HEK293T (cell line): ENCODE data around the gene HS3ST6.

Source experiments
- BHLHE40 ChIP-seq: fragments of 450-650 bp; IDR thresholded peaks from 2 replicates; pipeline ENCODE4 v1.6.1; 2016; ENCODE audit warnings: mild to moderate bottlenecking, moderate library complexity, borderline replicate concordance
- FOXK2 ChIP-seq: fragments of 450-650 bp; IDR thresholded peaks from 2 replicates; pipeline ENCODE4 v1.6.1; 2016; ENCODE audit warnings: mild to moderate bottlenecking
- HDGF ChIP-seq: fragments of 450-650 bp; IDR thresholded peaks from 2 replicates; pipeline ENCODE4 v1.6.1; 2017; ENCODE audit warnings: antibody characterized with exemption, borderline replicate concordance
- L3MBTL2 ChIP-seq: fragments of 450-650 bp; conservative IDR thresholded peaks from 2 replicates; pipeline ENCODE4 v1.6.1; 2016; ENCODE audit warnings: mild to moderate bottlenecking
- LEF1 ChIP-seq: fragments of 450-650 bp; IDR thresholded peaks from 2 replicates; pipeline ENCODE4 v1.6.1; 2017; ENCODE audit warnings: mild to moderate bottlenecking, borderline replicate concordance
- SP1 ChIP-seq: fragments of 450-650 bp; IDR thresholded peaks from 2 replicates; pipeline ENCODE4 v1.6.1; 2017
- SUZ12 ChIP-seq: fragments of 450-650 bp; IDR thresholded peaks from 2 replicates; pipeline ENCODE4 v1.6.1; 2016; ENCODE audit warnings: mild to moderate bottlenecking
- TARDBP ChIP-seq: fragments of 450-650 bp; IDR thresholded peaks from 2 replicates; pipeline ENCODE4 v1.6.1; 2016
- ZNF384 ChIP-seq: fragments of 450-650 bp; IDR thresholded peaks from 2 replicates; pipeline ENCODE4 v1.6.1; 2016
- TF ChIP-seq, protein P1 (sequence below): fragments of 450-650 bp; IDR thresholded peaks from 2 replicates; pipeline ENCODE4 v1.6.1; 2016

DNA sequence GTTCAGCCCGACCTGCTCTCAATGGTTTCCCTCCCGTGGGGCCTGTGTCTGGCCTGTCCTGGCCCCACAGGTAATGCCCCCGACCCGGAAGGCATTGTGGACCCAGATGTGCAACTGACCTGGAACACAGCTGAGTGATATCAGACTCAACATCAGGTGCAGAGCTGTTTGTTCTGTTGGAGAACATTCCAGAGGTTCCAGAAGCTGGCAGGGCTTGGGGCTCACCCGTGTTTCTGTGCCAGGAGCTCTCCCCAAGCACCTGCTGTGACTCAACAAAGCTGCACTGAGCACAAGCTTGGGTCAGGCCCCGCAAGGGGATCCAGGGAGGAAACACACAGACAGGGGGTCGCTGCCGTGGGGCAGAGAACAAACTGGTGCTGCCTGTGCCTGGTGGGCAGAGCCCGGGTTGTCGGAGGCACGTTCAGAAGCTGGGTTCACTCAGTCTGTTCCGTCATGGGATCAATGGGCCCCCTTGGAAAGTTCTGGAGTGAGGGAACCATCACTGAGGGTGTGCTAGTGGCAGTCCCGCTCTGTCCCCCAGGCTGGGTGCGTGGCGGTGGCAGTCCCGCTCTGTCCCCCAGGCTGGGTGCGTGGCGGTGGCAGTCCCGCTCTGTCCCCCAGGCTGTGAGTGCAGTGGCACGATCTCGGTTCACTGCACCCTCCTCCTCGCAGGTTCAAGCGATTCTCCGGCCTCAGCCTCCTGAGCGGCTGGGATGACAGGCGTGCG, 22.1 kb downstream of the HS3ST6 start:
- TF ChIP-seq SUZ12 (no peak), BHLHE40 (no peak), HDGF (no peak), FOXK2 (no peak), LEF1 (no peak), ZNF384 (no peak), L3MBTL2 (no peak), SP1 (no peak), TARDBP (no peak)
- TF ChIP-seq, protein P1, sequence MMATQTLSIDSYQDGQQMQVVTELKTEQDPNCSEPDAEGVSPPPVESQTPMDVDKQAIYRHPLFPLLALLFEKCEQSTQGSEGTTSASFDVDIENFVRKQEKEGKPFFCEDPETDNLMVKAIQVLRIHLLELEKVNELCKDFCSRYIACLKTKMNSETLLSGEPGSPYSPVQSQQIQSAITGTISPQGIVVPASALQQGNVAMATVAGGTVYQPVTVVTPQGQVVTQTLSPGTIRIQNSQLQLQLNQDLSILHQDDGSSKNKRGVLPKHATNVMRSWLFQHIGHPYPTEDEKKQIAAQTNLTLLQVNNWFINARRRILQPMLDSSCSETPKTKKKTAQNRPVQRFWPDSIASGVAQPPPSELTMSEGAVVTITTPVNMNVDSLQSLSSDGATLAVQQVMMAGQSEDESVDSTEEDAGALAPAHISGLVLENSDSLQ, result no peak
